Transverse colon (tissue), 4 donors: ENCODE data around the gene RAD51AP2. TPM values are rescaled to one million over a fixed set of nuclear protein-coding genes. Genes with fewer than 3 reads are reported as not detected.

ENCODE experiments used
- DNase-seq: peaks from one replicate; pipeline ENCODE4 v3.0.0-alpha.2; 2019
- H3K27ac ChIP-seq, 4 donors: fragments of 200-600 bp; sonication (generic); 2 replicates each; pipeline ENCODE4 v1.5.1; 2016 to 2018; ENCODE audit warnings: inconsistent platforms in 4 of 4
- H3K27me3 ChIP-seq: fragments of 200-600 bp; sonication (generic); 2 replicates; pipeline ENCODE4 v1.5.1; 2017; ENCODE audit warnings: inconsistent platforms
- H3K36me3 ChIP-seq, 4 donors: fragments of 200-600 bp; sonication (generic); 2 replicates each; pipeline ENCODE4 v1.5.1; 2017 to 2019; ENCODE audit warnings: inconsistent platforms in 4 of 4
- H3K4me1 ChIP-seq, 4 donors: fragments of 200-600 bp; sonication (generic); 2 replicates each; pipeline ENCODE4 v1.5.1; 2017 to 2020; ENCODE audit warnings: inconsistent platforms in 4 of 4
- H3K4me3 ChIP-seq, 4 donors: fragments of 200-600 bp; sonication (generic); 1 replicate in 1 of 4; 2 replicates in 3 of 4; pipeline versions ENCODE4 v1.5.1 to v1.6.1; 2017 to 2019; ENCODE audit warnings: inconsistent platforms in 4 of 4
- H3K9me3 ChIP-seq, 2 donors: fragments of 200-600 bp; sonication (generic); 2 replicates each; pipeline ENCODE4 v1.5.1; 2017 to 2019; ENCODE audit warnings: inconsistent platforms in 2 of 2
- EP300 ChIP-seq: sonication (generic); formaldehyde crosslinking; IDR thresholded peaks from one replicate; pipeline ENCODE4 v1.6.1; 2017; ENCODE audit warnings: antibody characterized with exemption, low read depth
- POLR2A ChIP-seq: fragments of 450-650 bp; IDR thresholded peaks from one replicate; pipeline ENCODE4 v1.6.1; 2016; ENCODE audit warnings: antibody characterized with exemption, mild to moderate bottlenecking, moderate library complexity
- POLR2AphosphoS5 ChIP-seq, 3 donors: sonication (generic); formaldehyde crosslinking; IDR thresholded peaks; one replicate each; pipeline ENCODE4 v1.6.1; 2016; ENCODE audit warnings: antibody characterized with exemption in 3 of 3
- WGBS, 2 donors: methylation state at CpG; one replicate each; pipeline ENCODE4 v1.1.5; 2018; ENCODE audit warnings: low coverage in 1 of 2; 5-methylcytosine and 5-hydroxymethylcytosine counted together
- in situ Hi-C, 4 donors: fragments of 200-750 bp; cut with MboI; loops; one replicate each; pipeline versions ENCODE4 v1.15.0 to v1.15.1; 2017; ENCODE audit warnings: low sequenced_read_pairs in 3 of 4, low pct_ligation_motif_present in 1 of 4, low pct_unique_long_range_greater_than_20kb in 1 of 4
- intact Hi-C: fragments of 100-400 bp; cut with DNase I; formaldehyde crosslinking; loops from one replicate; pipeline ENCODE4 v1.15.1; 2023; ENCODE audit warnings: low total_unique reads
- total RNA-seq, 4 donors: library from RNA; depleted of rRNA; stranded (reverse); fragments of >200 nt; gene quantifications; one replicate each; pipeline ENCODE4 v1.1.0, GENCODE V29; 2016
- TF ChIP-seq, protein P1 (sequence below), 5 experiments: fragments of 200-600 bp in 3 of 5; fragments of 450-650 bp in 2 of 5; sonication (generic) in 3 of 5; IDR thresholded peaks; 1 replicate in 2 of 5; 2 replicates in 3 of 5; pipeline ENCODE4 v1.5.1; 2016 to 2017; ENCODE audit warnings: antibody characterized with exemption in 5 of 5, inconsistent platforms in 3 of 5, mild to moderate bottlenecking in 2 of 5, moderate library complexity in 1 of 5

Gene RAD51AP2
- total RNA-seq, 4 donors from 2014 or later, result 0.40 TPM; not detected in 3

- intact Hi-C loops, result no loop called here
- in situ Hi-C loops, result no loop called here
These were observed 38.4 kb downstream of the RAD51AP2 start for GRCh38 chr2:17479875-17480274.

DNA sequence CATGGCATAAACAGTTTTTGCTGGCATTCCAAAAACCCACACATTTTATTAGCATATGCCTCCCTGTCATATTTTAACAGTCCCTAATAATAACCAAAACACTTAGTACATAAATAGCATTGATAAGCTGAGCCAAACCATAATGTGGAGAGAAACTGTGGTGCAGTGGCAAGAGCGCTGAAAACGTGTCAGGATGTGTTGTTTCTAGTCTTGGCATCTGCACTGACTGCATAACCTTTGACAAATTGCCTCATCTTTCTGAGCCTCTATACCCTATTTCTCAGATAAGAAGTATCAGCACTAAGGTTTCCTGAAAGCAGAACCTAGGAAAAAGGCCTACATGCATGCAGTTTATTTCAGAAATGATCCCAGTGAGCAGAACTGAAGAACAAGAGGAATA, 41.4 kb downstream of the RAD51AP2 start:
- intact Hi-C loops, result no loop called here
- Histone ChIP-seq H3K27me3 (no peaks in the 10 kb centered on the region), H3K4me1 (no peaks in the 10 kb centered on the region), H3K4me3 (no peak overlapping the region), H3K27ac (no peak overlapping the region), H3K36me3 (no peaks in the 10 kb centered on the region), H3K9me3 (no peaks in the 10 kb centered on the region)
- WGBS, 2 donors, result 72 to 93% methylated on average over 2 of the region's 2 CpGs
- no peak for DNase-seq
- in situ Hi-C loops, result no loop called here
- TF ChIP-seq, protein P1, sequence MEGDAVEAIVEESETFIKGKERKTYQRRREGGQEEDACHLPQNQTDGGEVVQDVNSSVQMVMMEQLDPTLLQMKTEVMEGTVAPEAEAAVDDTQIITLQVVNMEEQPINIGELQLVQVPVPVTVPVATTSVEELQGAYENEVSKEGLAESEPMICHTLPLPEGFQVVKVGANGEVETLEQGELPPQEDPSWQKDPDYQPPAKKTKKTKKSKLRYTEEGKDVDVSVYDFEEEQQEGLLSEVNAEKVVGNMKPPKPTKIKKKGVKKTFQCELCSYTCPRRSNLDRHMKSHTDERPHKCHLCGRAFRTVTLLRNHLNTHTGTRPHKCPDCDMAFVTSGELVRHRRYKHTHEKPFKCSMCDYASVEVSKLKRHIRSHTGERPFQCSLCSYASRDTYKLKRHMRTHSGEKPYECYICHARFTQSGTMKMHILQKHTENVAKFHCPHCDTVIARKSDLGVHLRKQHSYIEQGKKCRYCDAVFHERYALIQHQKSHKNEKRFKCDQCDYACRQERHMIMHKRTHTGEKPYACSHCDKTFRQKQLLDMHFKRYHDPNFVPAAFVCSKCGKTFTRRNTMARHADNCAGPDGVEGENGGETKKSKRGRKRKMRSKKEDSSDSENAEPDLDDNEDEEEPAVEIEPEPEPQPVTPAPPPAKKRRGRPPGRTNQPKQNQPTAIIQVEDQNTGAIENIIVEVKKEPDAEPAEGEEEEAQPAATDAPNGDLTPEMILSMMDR (IDR thresholded peaks at IDR 0.05), result no peak
- TF ChIP-seq POLR2A (no peak), EP300 (no peak), POLR2AphosphoS5 (IDR thresholded peaks at IDR 0.05) (no peak)

More at GRCh38 chr2:17479875-17480274, 38.4 kb downstream of the RAD51AP2 start:
- H3K9me3 ChIP-seq, result no peaks in the 10 kb centered on the region
- no peaks in the 10 kb centered on the region for H3K36me3 ChIP-seq
- no peak overlapping the region for H3K27ac ChIP-seq
- DNase-seq, result no peak
- 92% methylated on average over 2 of the region's 2 CpGs; no CpG with 5 or more reads in 1 of the 2 donors for WGBS, 2 donors
- H3K4me1 ChIP-seq, result no peaks in the 10 kb centered on the region
- TF ChIP-seq POLR2AphosphoS5 (IDR thresholded peaks at IDR 0.05) (no peak), EP300 (no peak), POLR2A (no peak)
- TF ChIP-seq, protein P1 (IDR thresholded peaks at IDR 0.05), result no peak
- no peaks in the 10 kb centered on the region for H3K27me3 ChIP-seq
- H3K4me3 ChIP-seq, result no peak overlapping the region

GRCh38 chr2:17476064-17476463, 42.2 kb downstream of the RAD51AP2 start:
- no peak overlapping the region for H3K4me3 ChIP-seq
- in situ Hi-C loops, result no loop called here
- TF ChIP-seq EP300, result no peak
- TF ChIP-seq, protein P1 (IDR thresholded peaks at IDR 0.05), result no peak
- TF ChIP-seq POLR2A, result no peak
- TF ChIP-seq POLR2AphosphoS5 (IDR thresholded peaks at IDR 0.05), result no peak
- 52 to 56% methylated on average over 2 of the region's 2 CpGs for WGBS, 2 donors
- H3K27me3 ChIP-seq, result no peaks in the 10 kb centered on the region
- no peaks in the 10 kb centered on the region for H3K4me1 ChIP-seq
- intact Hi-C loops, result no loop called here
- H3K36me3 ChIP-seq, result no peaks in the 10 kb centered on the region
- DNase-seq, result no peak
- no peak overlapping the region for H3K27ac ChIP-seq
- no peaks in the 10 kb centered on the region for H3K9me3 ChIP-seq

DNA sequence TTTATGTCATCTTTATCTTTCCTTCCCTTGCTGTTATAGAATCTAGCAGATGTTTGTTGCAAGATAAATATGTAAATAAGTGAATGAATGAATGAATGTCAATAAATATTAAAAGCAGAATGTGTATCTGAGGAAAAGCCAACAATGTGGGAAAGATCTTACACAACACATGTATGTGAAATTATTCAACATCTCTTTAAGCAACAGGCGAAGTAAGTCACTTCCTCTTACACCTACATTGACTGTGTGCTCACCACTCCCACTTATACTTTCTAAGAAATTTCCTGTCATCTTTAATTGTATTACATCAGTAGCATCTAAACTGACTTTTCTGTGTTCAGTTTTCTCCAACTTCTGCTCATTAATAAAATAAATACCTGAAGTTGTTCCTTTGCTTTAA, 43.0 kb downstream of the RAD51AP2 start:
- H3K4me3 ChIP-seq, result no peak overlapping the region
- no peaks in the 10 kb centered on the region for H3K4me1 ChIP-seq
- no peak overlapping the region for H3K27ac ChIP-seq
- peaks cover 0 to 4% of the 10 kb centered on the region in 2 donors for H3K9me3 ChIP-seq
- DNase-seq, result no peak
- intact Hi-C loops, result no loop called here
- H3K27me3 ChIP-seq, result no peaks in the 10 kb centered on the region
- H3K36me3 ChIP-seq, result no peaks in the 10 kb centered on the region
- in situ Hi-C loops, result no loop called here
- WGBS, 2 donors, result 38 to 51% methylated on average over 1 of the region's 1 CpG
- TF ChIP-seq, protein P1 (IDR thresholded peaks at IDR 0.05), result no peak
- TF ChIP-seq POLR2A, result no peak
- no peak for TF ChIP-seq EP300
- TF ChIP-seq POLR2AphosphoS5 (IDR thresholded peaks at IDR 0.05), result no peak
